HG03521 (cell line): ENCODE measurements around the gene GAL3ST2.
"Not testable (repeated sequence)": the region's sequence is repeated elsewhere in the genome, so short reads cannot be mapped to it uniquely, and the experiment has no call there.

Experiments
- ATAC-seq: cut with Tn5 transposase; IDR thresholded peaks from one replicate; pipeline ENCODE4 v1.9.1; 2021; ENCODE audit warnings: mild to moderate bottlenecking, moderate library complexity; ENCODE audit not compliant: unreplicated experiment

GAL3ST2 gene

GRCh38 chr2:241767464-241768250 lies 9.0 kb upstream of the GAL3ST2 start:
- no peak for ATAC-seq

GRCh38 chr2:241768251-241768711 lies 8.3 kb upstream of the GAL3ST2 start:
- no peak for ATAC-seq

- ATAC-seq: no peak
These were observed 7.8 kb upstream of the GAL3ST2 start for GRCh38 chr2:241768850-241769249.

GRCh38 chr2:241769819-241770184 lies 6.8 kb upstream of the GAL3ST2 start:
- ATAC-seq: no peak

- no peak for ATAC-seq
These were observed 6.3 kb upstream of the GAL3ST2 start for GRCh38 chr2:241770185-241770935.

- no peak for ATAC-seq
These were observed 5.7 kb upstream of the GAL3ST2 start for GRCh38 chr2:241770936-241771285.

- ATAC-seq: no peak
These were observed 5.1 kb upstream of the GAL3ST2 start for GRCh38 chr2:241771286-241772062.

- ATAC-seq: no peak
These were observed 4.5 kb upstream of the GAL3ST2 start for GRCh38 chr2:241772063-241772499.

GRCh38 chr2:241773511-241774418 lies 2.9 kb upstream of the GAL3ST2 start:
- no peak for ATAC-seq

- ATAC-seq: no peak
These were observed 2.0 kb upstream of the GAL3ST2 start for GRCh38 chr2:241774419-241775222.

- no peak for ATAC-seq
These were observed 1.1 kb upstream of the GAL3ST2 start for GRCh38 chr2:241775223-241776177.

- no peak for ATAC-seq
These were observed 606 bp downstream of the GAL3ST2 start for GRCh38 chr2:241777170-241777685.

- no peak for ATAC-seq
These were observed 1.3 kb downstream of the GAL3ST2 start for GRCh38 chr2:241777686-241778627.

GRCh38 chr2:241780939-241781569 lies 4.4 kb downstream of the GAL3ST2 start:
- no peak for ATAC-seq

- not testable (repeated sequence) for ATAC-seq
These were observed 5.4 kb downstream of the GAL3ST2 start for GRCh38 chr2:241782053-241782452.

- ATAC-seq: no peak
These were observed 11.5 kb downstream of the GAL3ST2 start for GRCh38 chr2:241788135-241788534.

GRCh38 chr2:241788572-241788971 lies 11.9 kb downstream of the GAL3ST2 start:
- ATAC-seq: no peak
